Mononuclear cell (primary cell): Measurements from ENCODE around the gene FAM117B. TPM values are rescaled to one million over a fixed set of nuclear protein-coding genes. Genes with fewer than 3 reads are reported as not detected.

Experiments
- H3K27me3 ChIP-seq: 2 replicates; pipeline ENCODE4 v1.6.0; 2011; ENCODE audit warnings: low read length, control low read depth; ENCODE audit not compliant: insufficient read depth
- H3K4me1 ChIP-seq: 2 replicates; pipeline ENCODE4 v1.5.1; 2011; ENCODE audit warnings: mild to moderate bottlenecking, low read length, control low read depth; ENCODE audit not compliant: insufficient read depth
- H3K4me3 ChIP-seq: 2 replicates; pipeline ENCODE4 v1.5.1; 2011; ENCODE audit warnings: mild to moderate bottlenecking, low read length, moderate library complexity
- H3K9me3 ChIP-seq: 2 replicates; pipeline ENCODE4 v1.5.1; 2011; ENCODE audit warnings: low read depth, mild to moderate bottlenecking, control low read depth, low read length
- total RNA-seq: library from RNA; depleted of rRNA; stranded (reverse); fragments of >200 nt; gene quantifications from one replicate; pipeline ENCODE4 v1.2.3, GENCODE V29; 2012

FAM117B gene
- total RNA-seq: 31.1 TPM

GRCh38 chr2:202634556-202635427 lies at the start of gene FAM117B:
FAM117B (plus strand) TSS chr2:202634969; CDS start chr2:202635188, 219 bp downstream.
- Histone ChIP-seq H3K4me1 (peaks cover 35% of the 10 kb centered on the region), H3K4me3 (peak within 1 kb of the TSS; percentile 83)

GRCh38 chr2:202588647-202589581 lies 45.9 kb upstream of the FAM117B start:
- no peaks in the 10 kb centered on the region for H3K27me3 ChIP-seq
- H3K9me3 ChIP-seq: no peaks in the 10 kb centered on the region
- H3K4me3 ChIP-seq: no peak overlapping the region
- peaks cover 8% of the 10 kb centered on the region for H3K4me1 ChIP-seq

More at GRCh38 chr2:202634556-202635427, at the start of gene FAM117B:
- H3K27me3 ChIP-seq: no peaks in the 10 kb centered on the region
- H3K9me3 ChIP-seq: no peaks in the 10 kb centered on the region

DNA sequence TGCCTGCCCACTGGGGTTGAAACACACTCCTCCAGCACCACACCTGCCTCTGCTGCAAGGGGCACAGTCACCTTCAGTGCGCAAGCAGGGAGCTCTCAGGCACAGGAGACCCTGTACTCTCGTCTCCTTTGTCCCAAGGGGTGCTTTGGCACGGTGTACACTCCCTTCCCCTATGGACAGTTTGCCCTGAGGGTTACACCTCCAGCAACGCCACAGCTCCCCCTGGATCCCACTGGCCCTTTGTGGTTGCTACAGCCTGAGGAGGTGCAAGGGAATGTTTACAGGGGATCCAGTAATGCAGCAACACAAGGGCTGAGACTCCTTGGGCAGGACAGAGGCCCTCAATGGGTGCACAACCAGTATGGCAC lies 45.2 kb upstream of the FAM117B start:
- Histone ChIP-seq H3K27me3 (no peaks in the 10 kb centered on the region), H3K4me3 (no peak overlapping the region), H3K9me3 (no peaks in the 10 kb centered on the region), H3K4me1 (peaks cover 8% of the 10 kb centered on the region)

- no peak overlapping the region for H3K4me3 ChIP-seq
- no peaks in the 10 kb centered on the region for H3K9me3 ChIP-seq
- H3K27me3 ChIP-seq: no peaks in the 10 kb centered on the region
- peaks cover 8% of the 10 kb centered on the region for H3K4me1 ChIP-seq
Measured at GRCh38 chr2:202592566-202592965, 42.2 kb upstream of the FAM117B start.

- H3K27me3 ChIP-seq: no peaks in the 10 kb centered on the region
Measured at GRCh38 chr2:202599105-202599504, 35.7 kb upstream of the FAM117B start.

GRCh38 chr2:202599911-202600310 lies 34.9 kb upstream of the FAM117B start:
- Histone ChIP-seq H3K4me1 (peaks cover 3% of the 10 kb centered on the region), H3K4me3 (no peak overlapping the region), H3K9me3 (no peaks in the 10 kb centered on the region), H3K27me3 (no peaks in the 10 kb centered on the region)

More at GRCh38 chr2:202599105-202599504, 35.7 kb upstream of the FAM117B start:
- Histone ChIP-seq H3K4me1 (no peaks in the 10 kb centered on the region), H3K4me3 (no peak overlapping the region), H3K9me3 (no peaks in the 10 kb centered on the region)

DNA sequence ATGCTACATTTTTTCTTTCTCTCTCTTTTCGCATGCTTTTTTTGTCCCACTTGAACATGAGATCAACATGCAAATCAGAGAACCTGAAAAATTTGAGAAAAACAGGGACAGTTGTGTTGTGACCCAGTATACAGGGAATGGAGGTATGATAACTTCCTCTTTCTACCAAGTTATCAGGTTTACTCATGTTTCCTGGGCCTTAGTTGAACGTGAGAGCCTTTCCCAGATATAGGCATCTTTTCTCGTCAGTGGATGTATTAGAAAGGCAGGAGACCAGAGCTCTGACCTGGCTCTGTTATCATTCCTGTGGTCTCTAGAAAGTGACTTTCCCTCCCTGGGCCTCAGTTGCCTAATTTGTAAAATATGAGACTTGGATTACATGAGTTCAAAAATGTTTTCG lies 30.1 kb upstream of the FAM117B start:
- H3K27me3 ChIP-seq: no peaks in the 10 kb centered on the region
- H3K4me1 ChIP-seq: peaks cover 20% of the 10 kb centered on the region
- no peaks in the 10 kb centered on the region for H3K9me3 ChIP-seq
- H3K4me3 ChIP-seq: no peak overlapping the region

DNA sequence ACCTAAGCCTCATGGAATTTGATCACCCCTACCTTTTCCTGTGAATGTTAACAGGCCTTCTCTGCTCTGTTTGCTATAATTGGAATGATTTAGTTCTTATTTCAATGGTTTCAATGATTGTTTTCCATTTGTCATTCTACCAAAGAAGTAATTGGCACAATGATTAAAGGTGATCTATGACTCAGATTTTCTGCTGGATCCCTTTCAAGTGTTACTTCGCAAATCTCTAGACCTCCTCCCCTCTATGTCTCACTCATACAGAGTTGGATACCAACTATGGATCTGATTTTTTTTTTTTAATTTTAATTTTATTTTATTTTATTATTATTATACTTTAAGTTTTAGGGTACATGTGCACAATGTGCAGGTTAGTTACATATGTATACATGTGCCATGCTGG lies 29.6 kb upstream of the FAM117B start:
- Histone ChIP-seq H3K9me3 (no peaks in the 10 kb centered on the region), H3K27me3 (no peaks in the 10 kb centered on the region), H3K4me1 (peaks cover 25% of the 10 kb centered on the region), H3K4me3 (no peak overlapping the region)

GRCh38 chr2:202608142-202608852 lies 26.5 kb upstream of the FAM117B start:
- no peaks in the 10 kb centered on the region for H3K27me3 ChIP-seq
- peaks cover 37% of the 10 kb centered on the region for H3K4me1 ChIP-seq
- no peak overlapping the region for H3K4me3 ChIP-seq

GRCh38 chr2:202609381-202610145 lies 25.2 kb upstream of the FAM117B start:
- peaks cover 36% of the 10 kb centered on the region for H3K4me1 ChIP-seq

More at GRCh38 chr2:202608142-202608852, 26.5 kb upstream of the FAM117B start:
- no peaks in the 10 kb centered on the region for H3K9me3 ChIP-seq

DNA sequence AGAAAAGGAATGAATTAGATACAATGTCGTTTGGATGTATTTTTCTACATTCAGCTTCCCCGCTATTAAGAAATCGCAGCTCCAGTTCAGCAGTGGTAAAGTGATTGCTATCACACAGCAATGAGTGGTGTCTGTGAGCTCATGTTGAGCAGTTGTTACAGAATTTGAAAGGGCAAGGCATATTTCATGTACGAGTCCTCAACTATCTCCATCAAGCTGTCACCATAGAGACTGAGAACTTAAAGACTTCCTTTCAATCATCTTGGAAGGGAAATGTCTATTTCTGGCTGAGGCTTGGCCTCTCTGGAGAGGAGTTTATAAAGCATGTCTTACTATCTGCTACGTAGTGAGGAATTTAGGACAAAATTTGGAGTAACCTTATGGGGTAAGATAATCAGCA lies 24.4 kb upstream of the FAM117B start:
- peaks cover 34% of the 10 kb centered on the region for H3K4me1 ChIP-seq
- no peaks in the 10 kb centered on the region for H3K9me3 ChIP-seq
- no peak overlapping the region for H3K4me3 ChIP-seq
- no peaks in the 10 kb centered on the region for H3K27me3 ChIP-seq

More at GRCh38 chr2:202609381-202610145, 25.2 kb upstream of the FAM117B start:
- H3K9me3 ChIP-seq: no peaks in the 10 kb centered on the region
- no peak overlapping the region for H3K4me3 ChIP-seq
- no peaks in the 10 kb centered on the region for H3K27me3 ChIP-seq

DNA sequence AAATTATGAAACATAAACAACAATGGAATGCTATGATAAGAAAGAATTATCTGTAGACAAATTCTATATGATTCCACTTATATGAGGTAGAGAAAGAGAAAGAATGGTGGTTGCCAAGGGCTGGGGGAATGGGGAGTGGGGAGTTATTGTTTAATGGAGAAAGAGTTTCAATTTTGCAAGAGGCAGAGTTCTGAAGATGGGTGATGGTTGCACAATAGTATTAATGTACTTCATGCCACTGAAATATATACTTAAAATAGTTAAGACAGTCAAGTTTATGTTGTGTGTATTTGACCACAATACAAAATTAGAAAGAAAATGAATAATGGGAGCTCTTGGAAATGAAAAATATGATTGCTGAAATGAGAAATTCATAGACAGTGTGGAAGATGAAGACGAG lies 22.6 kb upstream of the FAM117B start:
- Histone ChIP-seq H3K4me1 (peaks cover 34% of the 10 kb centered on the region), H3K9me3 (no peaks in the 10 kb centered on the region), H3K27me3 (no peaks in the 10 kb centered on the region), H3K4me3 (no peak overlapping the region)

DNA sequence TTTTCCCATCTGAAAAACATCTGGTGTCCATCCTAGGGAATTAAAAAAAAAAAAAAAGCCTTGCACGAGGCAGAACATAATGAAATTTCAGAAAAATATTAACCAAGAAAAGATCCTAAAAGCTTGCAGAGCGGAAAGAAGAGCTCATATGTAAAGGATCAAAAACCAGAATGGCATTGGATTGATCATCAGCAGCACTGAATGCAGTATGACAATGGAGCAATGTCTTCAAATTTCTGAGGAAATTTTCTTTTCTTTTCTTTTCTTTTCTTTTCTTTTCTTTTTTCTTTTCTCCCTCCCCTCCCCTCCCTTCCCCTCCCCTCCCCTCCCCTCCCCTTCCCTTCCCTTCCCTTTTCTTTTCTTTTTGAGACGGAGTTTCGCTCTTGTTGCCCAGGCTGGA lies 21.3 kb upstream of the FAM117B start:
- Histone ChIP-seq H3K4me1 (peaks cover 29% of the 10 kb centered on the region), H3K27me3 (no peaks in the 10 kb centered on the region), H3K4me3 (no peak overlapping the region), H3K9me3 (no peaks in the 10 kb centered on the region)

DNA sequence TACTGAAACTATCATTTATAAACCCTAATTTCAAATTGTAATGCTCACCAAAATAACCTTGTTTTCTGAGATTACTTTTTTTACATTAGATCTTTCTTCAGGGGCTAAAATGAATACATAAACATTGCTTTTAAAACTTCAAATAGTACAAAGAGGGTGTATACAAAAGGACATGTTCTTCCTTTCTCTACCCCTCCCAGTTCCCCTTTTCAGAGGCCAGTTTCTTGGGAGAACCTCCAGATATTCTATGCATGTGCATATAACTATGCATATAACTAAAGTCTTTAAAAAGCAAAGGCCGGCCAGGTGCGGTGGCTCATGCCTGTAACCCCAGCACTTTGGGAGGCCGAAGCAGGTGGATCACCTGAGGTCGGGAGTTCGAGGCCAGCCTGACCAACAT lies 10.6 kb upstream of the FAM117B start:
- Histone ChIP-seq H3K4me3 (no peak overlapping the region), H3K27me3 (no peaks in the 10 kb centered on the region), H3K9me3 (no peaks in the 10 kb centered on the region), H3K4me1 (peaks cover 50% of the 10 kb centered on the region)
